HEK293 (cell line): ENCODE results near the gene NIPAL3.
"Not testable (repeated sequence)": the region's sequence is repeated elsewhere in the genome, so short reads cannot be mapped to it uniquely, and the experiment has no call there.

Experiments
- CTCF ChIA-PET: fragments of 350-600 bp; formaldehyde crosslinking; extraction: SDS; loops from one replicate; lab custom pipeline; 2021; ENCODE audit warnings: antibody characterized with exemption; lab: Yijun Ruan, JAX
- POLR2A ChIA-PET: fragments of 300-600 bp; formaldehyde crosslinking; extraction: SDS; loops from one replicate; lab custom pipeline; 2020; ENCODE audit warnings: antibody characterized with exemption, inconsistent platforms; lab: Yijun Ruan, JAX
- H3K27ac ChIP-seq: fragments of 200-500 bp; sonication (Bioruptor generic); 2 replicates; pipeline ENCODE4 v1.5.1; 2014; ENCODE audit warnings: low read depth, low read length, control low read depth, inconsistent platforms; ENCODE audit errors: extremely low read depth
- H3K36me3 ChIP-seq, 2 experiments: fragments of 200-500 bp in 1 of 2; sonication (Bioruptor generic) in 1 of 2; 1 replicate in 1 of 2; 2 replicates in 1 of 2; pipeline ENCODE4 v1.5.1; 2014 to 2017; ENCODE audit warnings: inconsistent platforms in 2 of 2, low read length in 2 of 2; ENCODE audit not compliant: control insufficient read depth in 2 of 2, insufficient read depth in 1 of 2
- H3K4me1 ChIP-seq: fragments of 200-500 bp; sonication (Bioruptor generic); 2 replicates; pipeline ENCODE4 v1.5.1; 2014; ENCODE audit warnings: mild to moderate bottlenecking, low read length, inconsistent platforms; ENCODE audit not compliant: control insufficient read depth, insufficient read depth
- H3K4me3 ChIP-seq: 2 replicates; pipeline ENCODE4 v1.5.1; 2011; ENCODE audit warnings: low read depth, mild to moderate bottlenecking, control low read depth, low read length, moderate library complexity
- H3K9me3 ChIP-seq: fragments of 200-500 bp; sonication (Bioruptor generic); 2 replicates; pipeline ENCODE4 v1.5.1; 2014; ENCODE audit warnings: low read depth, low read length, inconsistent platforms; ENCODE audit not compliant: control insufficient read depth, insufficient read depth
- BCL11B ChIP-seq: fragments of 450-650 bp; formaldehyde crosslinking; IDR thresholded peaks from 2 replicates; pipeline ENCODE4 v1.5.1; 2016; ENCODE audit warnings: low read depth, missing biosample characterization, missing genetic modification characterization
- TCF7L2 ChIP-seq: IDR thresholded peaks from 2 replicates; pipeline ENCODE4 v1.6.1; 2011; ENCODE audit warnings: low read depth, mild to moderate bottlenecking, inconsistent platforms, low read length, moderate library complexity, borderline replicate concordance
- ZBTB20 ChIP-seq: fragments of 450-650 bp; formaldehyde crosslinking; IDR thresholded peaks from 2 replicates; pipeline ENCODE4 v1.5.1; 2016; ENCODE audit warnings: missing biosample characterization, missing genetic modification characterization
- ZFHX2 ChIP-seq: fragments of 450-650 bp; formaldehyde crosslinking; conservative IDR thresholded peaks from 2 replicates; pipeline ENCODE4 v1.5.1; 2016; ENCODE audit warnings: missing biosample characterization, missing genetic modification characterization
- ZFP37 ChIP-seq: fragments of 450-650 bp; formaldehyde crosslinking; IDR thresholded peaks from 2 replicates; pipeline ENCODE4 v1.5.1; 2016; ENCODE audit warnings: missing biosample characterization, missing genetic modification characterization
- ZFP69B ChIP-seq: fragments of 450-650 bp; formaldehyde crosslinking; IDR thresholded peaks from 2 replicates; pipeline ENCODE4 v1.5.1; 2016; ENCODE audit warnings: missing biosample characterization, missing genetic modification characterization
- ZNF112 ChIP-seq: fragments of 450-650 bp; formaldehyde crosslinking; IDR thresholded peaks from 2 replicates; pipeline ENCODE4 v1.5.0; 2017; ENCODE audit warnings: missing biosample characterization, missing genetic modification characterization
- ZNF140 ChIP-seq: fragments of 450-650 bp; formaldehyde crosslinking; IDR thresholded peaks from 2 replicates; pipeline ENCODE4 v1.5.1; 2016; ENCODE audit warnings: missing biosample characterization, missing genetic modification characterization
- ZNF19 ChIP-seq: fragments of 450-650 bp; formaldehyde crosslinking; IDR thresholded peaks from 2 replicates; pipeline ENCODE4; 2016; ENCODE audit warnings: missing biosample characterization, missing genetic modification characterization, low read depth
- ZNF24 ChIP-seq: fragments of 450-650 bp; formaldehyde crosslinking; IDR thresholded peaks from 2 replicates; pipeline ENCODE4 v1.5.1; 2016; ENCODE audit warnings: missing biosample characterization, missing genetic modification characterization
- ZNF350 ChIP-seq: fragments of 450-650 bp; formaldehyde crosslinking; IDR thresholded peaks from 2 replicates; pipeline ENCODE4 v1.5.0; 2017; ENCODE audit warnings: missing biosample characterization, mild to moderate bottlenecking, missing genetic modification characterization
- ZNF513 ChIP-seq: fragments of 450-650 bp; IDR thresholded peaks from 2 replicates; pipeline ENCODE4 v1.5.1; 2018; ENCODE audit warnings: missing biosample characterization, missing genetic modification characterization
- ZNF600 ChIP-seq: fragments of 450-650 bp; formaldehyde crosslinking; IDR thresholded peaks from 2 replicates; pipeline ENCODE4 v1.5.1; 2016; ENCODE audit warnings: missing biosample characterization, missing genetic modification characterization
- ZNF629 ChIP-seq: fragments of 450-650 bp; formaldehyde crosslinking; IDR thresholded peaks from 2 replicates; pipeline ENCODE4 v1.5.1; 2017; ENCODE audit warnings: missing biosample characterization, missing genetic modification characterization
- ZSCAN23 ChIP-seq: fragments of 450-650 bp; formaldehyde crosslinking; IDR thresholded peaks from 2 replicates; pipeline ENCODE4 v1.5.1; 2016; ENCODE audit warnings: missing biosample characterization, missing genetic modification characterization
- TF ChIP-seq, protein P1 (sequence below): fragments of 450-650 bp; formaldehyde crosslinking; IDR thresholded peaks from 2 replicates; pipeline ENCODE4 v1.5.1; 2016; ENCODE audit warnings: missing biosample characterization, missing genetic modification characterization
- TF ChIP-seq, protein P2 (sequence below): fragments of 450-650 bp; formaldehyde crosslinking; IDR thresholded peaks from 2 replicates; pipeline ENCODE4 v1.5.1; 2016; ENCODE audit warnings: missing biosample characterization, missing genetic modification characterization

Gene NIPAL3

GRCh38 chr1:24515671-24516209 lies 100.1 kb downstream of the NIPAL3 start:
- not testable (repeated sequence) for H3K4me3 ChIP-seq
- ChIA-PET POLR2A (interaction anchor here (1.1 kb wide), 1 partner anchor 13 kb away, joined by 4 read pairs; the partner anchor contains the start of gene RCAN3), CTCF (interaction anchor here (0.6 to 1.5 kb wide), 5 partner anchors 10 to 316 kb away, joined by 3 to 4 read pairs (median 4); partner anchors contain the start of gene NIPAL3)

DNA sequence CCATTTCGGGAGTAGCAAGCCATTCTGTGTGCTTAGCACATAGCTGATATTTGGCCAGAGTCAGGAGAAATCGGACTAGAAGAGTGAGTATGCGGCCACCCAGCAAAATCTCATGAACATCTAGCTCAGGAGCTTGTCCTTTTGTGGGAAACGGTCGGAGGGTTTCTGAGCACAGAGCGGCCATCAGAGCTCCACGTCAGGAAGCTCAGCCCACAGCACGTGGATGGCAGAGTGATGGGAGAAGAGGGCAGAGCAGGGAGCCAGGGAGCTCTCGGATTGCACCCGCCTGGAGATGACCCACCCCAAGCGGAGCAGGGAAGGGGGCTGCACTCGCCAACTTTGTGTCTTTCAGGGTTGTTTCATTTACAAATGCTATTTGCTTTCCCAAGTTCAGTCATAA lies 100.9 kb downstream of the NIPAL3 start:
- no peak overlapping the region for H3K27ac ChIP-seq
- H3K9me3 ChIP-seq = no peaks in the 10 kb centered on the region
- TF ChIP-seq ZNF629 (tag by site-specific recombination) (no peak), ZSCAN23 (tag by site-specific recombination) (no peak), BCL11B (tag by site-specific recombination) (no peak), TCF7L2 (no peak), ZNF513 (tag by site-specific recombination) (no peak), ZFP37 (no peak), ZNF24 (tag by site-specific recombination) (no peak), ZNF19 (tag by site-specific recombination) (no peak), ZFP69B (tag by site-specific recombination) (no peak), ZNF112 (tag by site-specific recombination) (no peak), ZFHX2 (tag by site-specific recombination) (no peak), ZNF350 (tag by site-specific recombination) (no peak), ZNF140 (tag by site-specific recombination) (no peak), ZBTB20 (no peak)
- TF ChIP-seq, protein P1, sequence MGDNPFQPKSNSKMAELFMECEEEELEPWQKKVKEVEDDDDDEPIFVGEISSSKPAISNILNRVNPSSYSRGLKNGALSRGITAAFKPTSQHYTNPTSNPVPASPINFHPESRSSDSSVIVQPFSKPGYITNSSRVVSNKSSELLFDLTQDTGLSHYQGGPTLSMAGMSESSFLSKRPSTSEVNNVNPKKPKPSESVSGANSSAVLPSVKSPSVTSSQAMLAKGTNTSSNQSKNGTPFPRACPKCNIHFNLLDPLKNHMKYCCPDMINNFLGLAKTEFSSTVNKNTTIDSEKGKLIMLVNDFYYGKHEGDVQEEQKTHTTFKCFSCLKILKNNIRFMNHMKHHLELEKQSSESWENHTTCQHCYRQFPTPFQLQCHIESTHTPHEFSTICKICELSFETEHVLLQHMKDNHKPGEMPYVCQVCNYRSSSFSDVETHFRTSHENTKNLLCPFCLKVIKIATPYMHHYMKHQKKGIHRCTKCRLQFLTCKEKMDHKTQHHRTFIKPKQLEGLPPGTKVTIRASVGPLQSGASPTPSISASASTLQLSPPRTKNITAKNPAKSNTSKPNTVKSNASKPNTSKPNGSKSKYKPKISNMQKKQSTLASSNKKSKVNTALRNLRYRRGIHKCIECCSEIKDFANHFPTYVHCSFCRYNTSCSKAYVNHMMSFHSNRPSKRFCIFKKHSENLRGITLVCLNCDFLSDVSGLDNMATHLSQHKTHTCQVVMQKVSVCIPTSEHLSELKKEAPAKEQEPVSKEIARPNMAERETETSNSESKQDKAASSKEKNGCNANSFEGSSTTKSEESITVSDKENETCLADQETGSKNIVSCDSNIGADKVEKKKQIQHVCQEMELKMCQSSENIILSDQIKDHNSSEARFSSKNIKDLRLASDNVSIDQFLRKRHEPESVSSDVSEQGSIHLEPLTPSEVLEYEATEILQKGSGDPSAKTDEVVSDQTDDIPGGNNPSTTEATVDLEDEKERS (tag by site-specific recombination) = no peak
- TF ChIP-seq, protein P2, sequence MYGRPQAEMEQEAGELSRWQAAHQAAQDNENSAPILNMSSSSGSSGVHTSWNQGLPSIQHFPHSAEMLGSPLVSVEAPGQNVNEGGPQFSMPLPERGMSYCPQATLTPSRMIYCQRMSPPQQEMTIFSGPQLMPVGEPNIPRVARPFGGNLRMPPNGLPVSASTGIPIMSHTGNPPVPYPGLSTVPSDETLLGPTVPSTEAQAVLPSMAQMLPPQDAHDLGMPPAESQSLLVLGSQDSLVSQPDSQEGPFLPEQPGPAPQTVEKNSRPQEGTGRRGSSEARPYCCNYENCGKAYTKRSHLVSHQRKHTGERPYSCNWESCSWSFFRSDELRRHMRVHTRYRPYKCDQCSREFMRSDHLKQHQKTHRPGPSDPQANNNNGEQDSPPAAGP = no peak
- ChIA-PET POLR2A (interaction anchor here (0.6 kb wide), 1 partner anchor 10 kb away, joined by 4 read pairs; no protein-coding TSS in a partner anchor), CTCF (interaction anchor here (0.5 to 1.5 kb wide), 5 partner anchors 9 to 315 kb away, joined by 3 to 4 read pairs (median 4); no protein-coding TSS in a partner anchor)
- no peak overlapping the region for H3K4me3 ChIP-seq
- no peaks in the 10 kb centered on the region for H3K4me1 ChIP-seq
- peaks cover 0 to 3% of the 10 kb centered on the region in 2 experiments; a peak in 1 of 3 replicates for H3K36me3 ChIP-seq

More at GRCh38 chr1:24515671-24516209, 100.1 kb downstream of the NIPAL3 start:
- H3K27ac ChIP-seq, H3K4me1 ChIP-seq, H3K9me3 ChIP-seq, H3K36me3 ChIP-seq: not testable (repeated sequence)
- TF ChIP-seq ZNF600 (tag by site-specific recombination) = peak; percentile 57
- peak; percentile 40; the same call in 1 of the 2 replicates for TF ChIP-seq ZBTB20
